GM19043 (cell line): ENCODE results near the gene PSMG2.
"Not testable (repeated sequence)": the region's sequence is repeated elsewhere in the genome, so short reads cannot be mapped to it uniquely, and the experiment has no call there.

ENCODE experiments used
- ATAC-seq: cut with Tn5 transposase; IDR thresholded peaks from one replicate; pipeline ENCODE4 v1.9.1; 2021; ENCODE audit warnings: low read depth; ENCODE audit not compliant: unreplicated experiment

Gene PSMG2

GRCh38 chr18:12756619-12757239, 53.9 kb downstream of the PSMG2 start:
- not testable (repeated sequence) for ATAC-seq

- ATAC-seq = not testable (repeated sequence)
Observed at GRCh38 chr18:12758566-12758965, 55.7 kb downstream of the PSMG2 start.

- ATAC-seq = no peak
Observed at GRCh38 chr18:12765126-12765525, 62.3 kb downstream of the PSMG2 start.

GRCh38 chr18:12765586-12765985, 62.7 kb downstream of the PSMG2 start:
- no peak for ATAC-seq

DNA sequence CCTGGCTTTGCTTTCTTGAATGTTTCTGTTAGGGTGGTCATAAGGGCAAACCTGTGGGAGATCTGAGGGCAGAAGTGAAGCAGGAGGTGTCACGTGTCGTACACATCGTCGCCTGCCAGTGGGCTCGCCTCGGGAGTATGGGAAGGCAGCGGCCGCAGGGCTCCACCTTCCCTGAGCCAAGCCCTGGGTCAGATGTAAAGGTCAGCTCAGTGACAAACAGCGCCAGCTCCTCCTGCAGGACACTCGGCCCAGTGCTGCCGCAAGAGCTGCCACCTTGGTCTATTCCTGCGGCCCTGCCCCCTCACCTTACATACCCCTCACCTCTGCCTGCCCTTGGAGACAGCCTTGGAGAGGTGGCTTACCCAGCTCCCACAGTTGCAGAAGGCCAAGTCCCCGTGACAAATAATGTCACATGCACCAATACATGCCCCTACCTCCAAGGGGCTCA, 64.2 kb downstream of the PSMG2 start:
- no peak for ATAC-seq

- no peak for ATAC-seq
Observed at GRCh38 chr18:12767580-12768155, 64.8 kb downstream of the PSMG2 start.

DNA sequence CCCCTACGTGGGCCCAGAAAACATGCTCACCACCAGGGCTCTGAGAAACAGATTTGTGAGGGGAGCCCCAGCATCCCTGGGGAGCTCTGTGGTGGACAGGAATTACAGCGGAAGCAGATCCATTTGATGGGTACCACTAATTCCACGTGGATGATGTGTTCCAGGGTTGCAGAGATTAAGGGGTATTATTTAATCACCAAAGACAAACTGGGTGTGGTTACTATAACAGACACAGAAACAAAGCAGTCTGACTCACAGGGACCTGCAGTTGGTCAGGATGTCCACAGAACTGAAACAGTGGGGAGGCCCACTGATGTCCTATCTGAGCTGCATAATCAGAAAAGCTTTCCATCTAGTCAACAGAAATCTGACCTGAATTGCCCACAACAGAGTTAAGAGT, 65.8 kb downstream of the PSMG2 start:
- no peak for ATAC-seq

DNA sequence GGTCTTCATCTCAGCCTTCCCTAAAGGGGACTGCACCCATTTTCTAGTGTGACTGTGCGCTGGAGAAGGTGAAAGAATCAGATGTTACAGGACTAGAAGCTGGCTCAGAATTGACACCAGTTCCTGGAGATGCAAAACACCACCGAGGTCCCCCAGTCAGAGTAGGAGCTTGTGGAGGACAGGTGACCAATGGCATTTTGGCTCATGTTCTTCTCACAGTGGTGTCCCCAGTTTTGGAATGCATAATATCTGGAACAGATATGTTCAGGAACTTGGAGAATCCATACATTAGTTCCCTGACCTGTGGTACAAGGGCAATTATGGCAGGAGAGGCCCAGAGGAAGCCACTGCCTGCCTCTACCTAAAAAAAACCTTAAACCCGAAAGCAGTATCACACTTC, 66.3 kb downstream of the PSMG2 start:
- no peak for ATAC-seq

- no peak for ATAC-seq
Observed at GRCh38 chr18:12769644-12770440, 67.0 kb downstream of the PSMG2 start.

- ATAC-seq = no peak
Observed at GRCh38 chr18:12770469-12771219, 67.8 kb downstream of the PSMG2 start.

- ATAC-seq = no peak
Observed at GRCh38 chr18:12772111-12772510, 69.3 kb downstream of the PSMG2 start.

DNA sequence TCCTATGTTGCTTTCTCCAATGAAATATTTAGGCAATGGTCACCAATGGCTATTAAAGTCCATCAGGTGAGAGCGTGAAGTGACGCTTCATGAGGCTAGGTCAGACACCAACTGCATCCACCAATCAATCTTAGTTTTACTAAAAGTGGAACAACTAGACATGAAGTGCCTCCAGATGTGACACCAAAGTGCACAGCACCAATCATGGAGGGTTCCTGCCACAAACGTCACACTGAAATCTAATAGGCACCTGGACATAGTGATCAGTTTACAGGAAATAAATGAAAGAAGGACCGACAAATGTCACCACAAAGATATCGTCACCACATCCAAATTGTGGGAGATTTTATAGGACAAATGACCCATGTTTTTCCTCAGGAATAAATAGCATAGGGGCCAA, 70.5 kb downstream of the PSMG2 start:
- ATAC-seq = no peak

DNA sequence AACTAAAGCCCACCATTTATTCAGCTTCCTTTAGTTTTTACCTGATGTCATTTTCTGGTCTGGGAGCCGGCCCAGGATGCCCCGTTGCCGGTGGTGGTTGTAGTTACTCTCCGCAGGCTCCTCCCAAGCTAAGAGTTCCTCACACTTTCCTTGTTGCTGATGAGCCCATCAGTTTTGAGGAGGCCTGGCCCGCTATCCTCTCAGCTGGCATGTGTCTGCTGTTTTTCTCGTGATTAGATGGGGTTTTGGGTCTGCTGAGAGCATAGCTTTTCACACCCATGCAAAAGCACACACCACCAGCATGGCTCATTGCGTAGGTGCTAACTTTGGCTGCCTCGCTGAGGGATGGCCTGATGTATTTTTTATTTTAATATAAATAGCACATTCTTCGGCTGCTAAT, 72.1 kb downstream of the PSMG2 start:
- ATAC-seq = no peak
